Suprapubic skin (tissue), 4 donors: Measurements from ENCODE around the gene DRD2.

ENCODE experiments used
- CTCF ChIP-seq, 2 donors: fragments of 200-600 bp in 1 of 2; fragments of 450-650 bp in 1 of 2; sonication (generic) in 1 of 2; IDR thresholded peaks; one replicate each; pipeline ENCODE4 v1.5.1; 2016 to 2019; ENCODE audit warnings: antibody characterized with exemption in 2 of 2, mild to moderate bottlenecking in 1 of 2, moderate library complexity in 1 of 2
- EP300 ChIP-seq: sonication (generic); formaldehyde crosslinking; IDR thresholded peaks from one replicate; pipeline ENCODE4 v1.6.1; 2017; ENCODE audit warnings: antibody characterized with exemption
- POLR2AphosphoS5 ChIP-seq, 3 donors: sonication (generic); formaldehyde crosslinking; IDR thresholded peaks; one replicate each; pipeline ENCODE4 v1.6.1; 2017; ENCODE audit warnings: antibody characterized with exemption in 3 of 3

GRCh38 chr11:113467545-113467944 is 7.7 kb downstream of the DRD2 start:
- TF ChIP-seq CTCF (IDR thresholded peaks at IDR 0.05) (no peak), POLR2AphosphoS5 (IDR thresholded peaks at IDR 0.05) (no peak), EP300 (no peak)
